Adrenal gland (tissue), 12 donors: ENCODE measurements around the gene NVL. TPM values are rescaled to one million over a fixed set of nuclear protein-coding genes. Genes with fewer than 3 reads are reported as not detected.

Experiments used
- DNase-seq, 7 donors: peaks; one replicate each; pipeline ENCODE4 v3.0.0-alpha.2; 2019 to 2020
- H3K27ac ChIP-seq, 5 donors: fragments of 200-600 bp; sonication (generic) in 4 of 5; 1 replicate in 3 of 5; 2 replicates in 2 of 5; pipeline versions ENCODE4 v1.5.1 to v1.8.0; 2016 to 2020; ENCODE audit warnings: mild to moderate bottlenecking in 1 of 5
- H3K27me3 ChIP-seq: fragments of 200-600 bp; 2 replicates; pipeline ENCODE4 v1.8.0; 2021
- H3K36me3 ChIP-seq, 2 donors: fragments of 200-600 bp; replicated peaks in 1 of 2; 1 replicate in 1 of 2; 2 replicates in 1 of 2; pipeline versions ENCODE4 v1.5.1 to v1.8.0; 2018 to 2022
- H3K4me1 ChIP-seq, 2 donors: fragments of 200-600 bp; replicated peaks in 1 of 2; 1 replicate in 1 of 2; 2 replicates in 1 of 2; pipeline versions ENCODE4 v1.5.1 to v1.8.0; 2018 to 2021
- H3K4me3 ChIP-seq, 4 donors: fragments of 200-600 bp; sonication (generic) in 3 of 4; one replicate each; pipeline ENCODE4 v1.5.1; 2016 to 2018
- H3K9me3 ChIP-seq, 3 donors: fragments of 200-600 bp; sonication (generic) in 1 of 3; replicated peaks in 1 of 3; 1 replicate in 2 of 3; 2 replicates in 1 of 3; pipeline versions ENCODE4 v1.5.1 to v1.8.0; 2016 to 2021
- POLR2A ChIP-seq, 2 donors: fragments of 450-650 bp; IDR thresholded peaks; one replicate each; pipeline ENCODE4 v1.6.1; 2017; ENCODE audit warnings: antibody characterized with exemption in 2 of 2, mild to moderate bottlenecking in 2 of 2, moderate library complexity in 1 of 2
- WGBS, 4 donors: extraction: QIAGEN DNeasy Blood & Tissue Kit in 2 of 4; methylation state at CpG; one replicate each; pipeline versions ENCODE4 v1.1.5 to v1.1.7; 2013 to 2017; 5-methylcytosine and 5-hydroxymethylcytosine counted together
- intact Hi-C, 2 donors: fragments of 100-400 bp; cut with DNase I; formaldehyde crosslinking; loops; one replicate each; pipeline versions ENCODE4 v1.14.1 to v1.15.0; 2022 to 2023
- polyA plus RNA-seq, 3 donors: library from polyadenylated mRNA; stranded (reverse); fragments of 200-250 nt in 2 of 3; fragments of 350-450 nt in 1 of 3; fragmentation: Illumina TruSeq in 1 of 3; extraction: RNeasy Lipid Tissue Mini Kit (QIAGEN cat#74804) in 1 of 3; gene quantifications; one replicate each; pipeline ENCODE4 v1.2.3, GENCODE V29; 2013 to 2014
- total RNA-seq, 9 donors: library from RNA; depleted of rRNA in 4 of 9; stranded (reverse); fragments of >200 nt in 4 of 9; fragments of 120-200 nt in 1 of 9; fragmentation: NEBNext Ultra II Directional in 1 of 9; extraction: Animal tissue kit (Norgen Biotek cat#: 25700) in 1 of 9; gene quantifications; one replicate each; pipeline versions ENCODE4 v1.1.0 to v1.2.4, GENCODE V29; 2013 to 2023
- TF ChIP-seq, protein P1 (sequence below), 6 experiments: fragments of 450-650 bp in 4 of 6; fragments of 200-600 bp in 2 of 6; sonication (generic) in 1 of 6; IDR thresholded peaks; 1 replicate in 5 of 6; 2 replicates in 1 of 6; pipeline versions ENCODE4 v1.5.1 to v1.8.0; 2016 to 2021; ENCODE audit warnings: antibody characterized with exemption in 6 of 6, mild to moderate bottlenecking in 2 of 6, moderate library complexity in 1 of 6
- donor health status: healthy with polysubstance abuse.
- donor health status: Bipolar disorder and iron deficiency.
- donor health status: DM: yes; HTN: yes; CAD: no.
- donor health status: DM: no; HTN: no; CAD: no.
- donor health status: DM: no; HTN: no; CAD: no.
- donor health status: DM: yes; HTN: yes; CAD: no.

NVL gene
- total and polyA plus RNA-seq, 12 donors, result 12.0 to 77.0 (median 20.9) TPM

GRCh38 chr1:224267925-224268324 is 62.0 kb downstream of the NVL start:
- no peak overlapping the region for H3K4me3 ChIP-seq
- no peak overlapping the region for H3K27ac ChIP-seq
- H3K4me1 ChIP-seq, result peaks cover 0 to 7% of the 10 kb centered on the region in 2 donors
- WGBS, 4 donors, result 71 to 87% (median 80%) methylated on average over 4 of the region's 4 CpGs
- no peaks in the 10 kb centered on the region for H3K9me3 ChIP-seq
- intact Hi-C loops, result no loop called here
- TF ChIP-seq, protein P1, sequence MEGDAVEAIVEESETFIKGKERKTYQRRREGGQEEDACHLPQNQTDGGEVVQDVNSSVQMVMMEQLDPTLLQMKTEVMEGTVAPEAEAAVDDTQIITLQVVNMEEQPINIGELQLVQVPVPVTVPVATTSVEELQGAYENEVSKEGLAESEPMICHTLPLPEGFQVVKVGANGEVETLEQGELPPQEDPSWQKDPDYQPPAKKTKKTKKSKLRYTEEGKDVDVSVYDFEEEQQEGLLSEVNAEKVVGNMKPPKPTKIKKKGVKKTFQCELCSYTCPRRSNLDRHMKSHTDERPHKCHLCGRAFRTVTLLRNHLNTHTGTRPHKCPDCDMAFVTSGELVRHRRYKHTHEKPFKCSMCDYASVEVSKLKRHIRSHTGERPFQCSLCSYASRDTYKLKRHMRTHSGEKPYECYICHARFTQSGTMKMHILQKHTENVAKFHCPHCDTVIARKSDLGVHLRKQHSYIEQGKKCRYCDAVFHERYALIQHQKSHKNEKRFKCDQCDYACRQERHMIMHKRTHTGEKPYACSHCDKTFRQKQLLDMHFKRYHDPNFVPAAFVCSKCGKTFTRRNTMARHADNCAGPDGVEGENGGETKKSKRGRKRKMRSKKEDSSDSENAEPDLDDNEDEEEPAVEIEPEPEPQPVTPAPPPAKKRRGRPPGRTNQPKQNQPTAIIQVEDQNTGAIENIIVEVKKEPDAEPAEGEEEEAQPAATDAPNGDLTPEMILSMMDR (IDR thresholded peaks at IDR 0.05), result no peak
- TF ChIP-seq POLR2A (IDR thresholded peaks at IDR 0.05), result no peak
- DNase-seq, result peak in 2 of 7 donors; percentile 25 to 34
- no peaks in the 10 kb centered on the region for H3K27me3 ChIP-seq
- peaks cover 0 to 4% of the 10 kb centered on the region in 2 donors for H3K36me3 ChIP-seq

- no peak overlapping the region for H3K4me3 ChIP-seq
- DNase-seq, result no peak
- peak overlapping the region in 1 of 5 donors; percentile 29 for H3K27ac ChIP-seq
- no peaks in the 10 kb centered on the region for H3K9me3 ChIP-seq
- H3K27me3 ChIP-seq, result no peaks in the 10 kb centered on the region
- H3K4me1 ChIP-seq, result peaks cover 0 to 7% of the 10 kb centered on the region in 2 donors
- 83 to 89% (median 88%) methylated on average over 11 of the region's 11 CpGs for WGBS, 4 donors
- TF ChIP-seq POLR2A (IDR thresholded peaks at IDR 0.05), result no peak
- TF ChIP-seq, protein P1 (IDR thresholded peaks at IDR 0.05), result no peak
- intact Hi-C loops, result no loop called here
- H3K36me3 ChIP-seq, result peaks cover 0 to 4% of the 10 kb centered on the region in 2 donors
These were observed 62.8 kb downstream of the NVL start for GRCh38 chr1:224266915-224267856.

DNA sequence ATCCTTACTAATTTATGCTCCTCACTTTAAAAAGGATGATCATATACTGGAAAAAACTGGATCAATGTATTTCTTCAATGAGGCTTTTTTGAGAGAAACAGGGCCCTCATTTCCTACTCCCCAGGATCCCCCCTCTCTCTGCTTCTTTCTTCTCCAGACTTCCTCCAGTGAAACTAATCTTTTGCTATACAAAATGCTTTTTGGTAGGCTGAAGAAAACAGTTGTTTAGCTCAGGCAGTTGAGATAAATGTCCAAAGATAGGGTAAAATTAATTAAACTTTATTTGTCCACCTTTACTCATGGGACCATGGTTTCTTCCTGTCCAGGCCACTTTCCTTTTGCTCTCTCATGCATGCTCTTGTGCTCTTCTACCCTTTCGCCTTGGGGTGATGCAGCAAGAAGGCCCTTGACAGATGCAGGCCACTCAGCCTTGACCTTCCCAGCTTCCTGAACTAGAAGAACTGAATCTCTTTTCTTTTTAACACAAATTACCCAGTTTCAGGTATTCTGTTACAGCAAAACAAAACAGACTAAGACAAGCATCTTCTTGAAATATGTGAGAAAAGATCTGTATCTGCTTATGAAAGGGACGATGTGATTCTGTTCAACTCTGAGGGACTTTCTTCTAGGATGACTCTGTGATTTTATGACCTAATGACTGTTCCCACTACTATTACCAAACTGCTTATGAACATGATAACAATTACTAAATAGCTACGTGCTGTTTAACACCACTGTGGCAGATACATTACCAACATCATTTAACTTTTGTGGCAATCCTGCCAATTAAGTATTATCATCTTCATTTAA is 63.7 kb downstream of the NVL start:
- Histone ChIP-seq H3K27me3 (no peaks in the 10 kb centered on the region), H3K4me1 (peaks cover 0 to 7% of the 10 kb centered on the region in 2 donors), H3K9me3 (no peaks in the 10 kb centered on the region), H3K27ac (peak overlapping the region in 1 of 5 donors; percentile 29), H3K36me3 (peaks cover 0 to 4% of the 10 kb centered on the region in 2 donors), H3K4me3 (no peak overlapping the region)
- no peak for TF ChIP-seq POLR2A (IDR thresholded peaks at IDR 0.05)
- TF ChIP-seq, protein P1 (IDR thresholded peaks at IDR 0.05), result no peak
- WGBS, 4 donors, result 45 to 50% (median 47%) methylated on average over 3 of the region's 3 CpGs
- intact Hi-C loops, result no loop called here
- peak in 1 of 7 donors; percentile 15 for DNase-seq

- Histone ChIP-seq H3K4me3 (no peak overlapping the region), H3K9me3 (no peaks in the 10 kb centered on the region), H3K36me3 (no peaks in the 10 kb centered on the region), H3K27ac (no peak overlapping the region), H3K4me1 (peaks cover 0 to 7% of the 10 kb centered on the region in 2 donors), H3K27me3 (no peaks in the 10 kb centered on the region)
- 78 to 91% (median 85%) methylated on average over 6 of the region's 6 CpGs for WGBS, 4 donors
- intact Hi-C loops, result no loop called here
- TF ChIP-seq POLR2A (IDR thresholded peaks at IDR 0.05), result no peak
- TF ChIP-seq, protein P1 (IDR thresholded peaks at IDR 0.05), result no peak
- DNase-seq, result no peak
These were observed 65.7 kb downstream of the NVL start for GRCh38 chr1:224264321-224264720.
